Muscle of leg (tissue), 11 donors: Measurements from ENCODE around the gene MAN1A1. TPM values are rescaled to one million over a fixed set of nuclear protein-coding genes. Genes with fewer than 3 reads are reported as not detected.
"Not testable (repeated sequence)": the region's sequence is repeated elsewhere in the genome, so short reads cannot be mapped to it uniquely, and the experiment has no call there.

Experiments
- DNase-seq: peaks from one replicate; pipeline ENCODE4 v3.0.0; 2013
- H3K27ac ChIP-seq: one replicate; pipeline ENCODE4 v1.5.1; 2013; ENCODE audit warnings: mild to moderate bottlenecking, low read length, control low read depth
- H3K27me3 ChIP-seq: one replicate; pipeline ENCODE4 v1.6.1; 2013; ENCODE audit warnings: low read length; ENCODE audit not compliant: control insufficient read depth, insufficient read depth
- H3K36me3 ChIP-seq: one replicate; pipeline ENCODE4 v1.6.1; 2013; ENCODE audit warnings: low read length; ENCODE audit not compliant: control insufficient read depth, insufficient read depth
- H3K4me1 ChIP-seq: one replicate; pipeline ENCODE4 v1.6.1; 2013; ENCODE audit warnings: low read length; ENCODE audit not compliant: control insufficient read depth, insufficient read depth
- H3K4me3 ChIP-seq: one replicate; pipeline ENCODE4 v1.5.1; 2013; ENCODE audit warnings: low read length, control low read depth
- H3K9me3 ChIP-seq: replicated peaks from 2 replicates; pipeline ENCODE4 v1.6.1; 2013; ENCODE audit warnings: low read depth, low read length; ENCODE audit not compliant: control insufficient read depth
- WGBS: methylation state at CpG from one replicate; pipeline ENCODE4 v1.1.5; 2013; ENCODE audit warnings: missing lambda C conversion rate; ENCODE audit not compliant: insufficient coverage; 5-methylcytosine and 5-hydroxymethylcytosine counted together
- polyA plus RNA-seq, 8 donors: library from polyadenylated mRNA; unstranded; fragments of 120-200 nt; gene quantifications; one replicate each; pipeline versions ENCODE4 v1.2.1 to v1.2.3, GENCODE V29; 2013; ENCODE audit warnings: inconsistent platforms in 1 of 8, low replicate concordance in 1 of 8; ENCODE audit not compliant: insufficient read length in 8 of 8, insufficient read depth in 1 of 8
- total RNA-seq: library from RNA; stranded (reverse); fragments of 120-200 nt; gene quantifications from one replicate; pipeline ENCODE4 v1.2.4, GENCODE V29; 2013

The MAN1A1 gene
- total and polyA plus RNA-seq, 9 donors = 21.8 to 48.2 (median 33.0) TPM

GRCh38 chr6:119156082-119156481 lies 193.5 kb downstream of the MAN1A1 start:
- not testable (repeated sequence) for H3K27me3 ChIP-seq, H3K36me3 ChIP-seq, H3K4me3 ChIP-seq, DNase-seq, H3K27ac ChIP-seq, H3K9me3 ChIP-seq
- no CpG with 5 or more reads among the region's 4 CpGs for WGBS
- H3K4me1 ChIP-seq = peaks cover 11% of the 10 kb centered on the region

- Histone ChIP-seq H3K4me3 (no peak overlapping the region), H3K36me3 (no peaks in the 10 kb centered on the region), H3K27ac (no peak overlapping the region), H3K9me3 (no peaks in the 10 kb centered on the region), H3K27me3 (no peaks in the 10 kb centered on the region), H3K4me1 (peaks cover 6% of the 10 kb centered on the region)
- DNase-seq = no peak
- no CpG with 5 or more reads among the region's 3 CpGs for WGBS
Measured at GRCh38 chr6:119152187-119152586, 197.4 kb downstream of the MAN1A1 start.

DNA sequence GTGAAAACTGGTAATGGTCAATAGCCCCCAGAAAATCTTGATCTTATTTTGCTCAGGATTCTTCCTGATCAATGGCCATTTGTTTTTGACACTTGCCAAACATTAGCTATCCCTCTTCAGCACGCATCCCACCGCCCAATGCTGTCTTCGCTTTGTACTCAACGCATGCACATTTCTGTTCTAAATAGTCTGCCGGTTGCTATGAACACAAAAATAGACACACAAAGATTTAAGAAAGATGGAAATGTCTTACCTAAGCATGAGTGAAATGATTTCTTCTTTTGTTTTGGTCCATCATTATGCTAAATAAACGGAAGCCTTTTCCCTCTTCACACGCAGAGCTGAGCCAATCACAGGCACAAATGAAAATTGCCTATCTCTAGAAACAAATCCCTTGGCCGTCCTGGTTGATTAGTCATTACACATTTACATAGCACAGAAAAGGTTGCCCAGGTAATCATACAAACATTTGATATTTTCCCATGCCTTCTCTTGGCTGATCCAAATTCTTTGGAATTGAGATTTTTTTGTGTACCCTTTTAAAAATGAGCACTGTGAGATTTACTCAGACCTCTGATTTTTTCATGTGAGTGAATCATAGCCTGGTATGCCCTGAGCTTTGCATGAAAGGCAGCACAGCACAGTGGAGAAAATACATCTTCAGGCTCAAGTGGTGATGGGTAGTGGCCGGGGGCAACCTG lies 200.6 kb downstream of the MAN1A1 start:
- Histone ChIP-seq H3K9me3 (no peaks in the 10 kb centered on the region), H3K27ac (no peak overlapping the region), H3K4me1 (peaks cover 3% of the 10 kb centered on the region), H3K27me3 (no peaks in the 10 kb centered on the region), H3K36me3 (no peaks in the 10 kb centered on the region), H3K4me3 (no peak overlapping the region)
- WGBS = 60% methylated on average over 2 of the region's 9 CpGs
- DNase-seq = no peak

DNA sequence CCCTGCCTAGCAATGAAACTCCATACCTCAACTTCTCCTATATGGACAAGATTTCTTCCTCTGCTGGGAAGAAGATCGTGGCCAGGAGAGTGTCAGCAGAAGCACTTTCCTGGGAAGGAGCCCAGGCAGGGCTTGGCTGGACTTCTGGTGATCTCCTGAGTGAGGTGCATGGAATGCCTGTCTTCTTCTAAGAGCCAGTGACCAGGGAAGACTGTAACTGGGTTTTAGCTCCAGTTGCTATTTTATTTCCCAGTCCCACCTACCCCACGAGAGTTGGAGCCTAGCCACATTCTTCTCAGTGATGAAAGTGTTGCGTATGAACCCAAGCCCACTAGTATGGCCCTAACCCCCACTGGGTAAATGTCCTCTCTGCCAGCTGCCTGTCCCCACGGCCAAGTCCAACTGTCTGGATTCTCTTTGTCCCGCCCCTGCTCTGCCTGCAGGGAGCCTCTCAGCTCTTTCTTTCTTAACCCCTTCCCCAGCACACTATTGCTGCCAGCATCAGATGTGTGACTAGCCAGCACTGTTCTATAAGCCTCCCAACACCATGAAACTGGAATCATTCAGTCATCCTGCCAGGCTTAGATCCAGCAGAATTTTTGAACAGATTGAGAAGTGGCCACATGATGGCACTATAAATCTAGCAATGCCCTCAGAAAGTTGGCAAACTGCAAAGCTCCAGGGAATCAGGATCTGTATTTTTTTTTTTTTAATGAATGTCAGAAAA lies 201.3 kb downstream of the MAN1A1 start:
- Histone ChIP-seq H3K36me3 (no peaks in the 10 kb centered on the region), H3K9me3 (no peaks in the 10 kb centered on the region), H3K27me3 (no peaks in the 10 kb centered on the region), H3K4me1 (peaks cover 3% of the 10 kb centered on the region), H3K27ac (no peak overlapping the region), H3K4me3 (no peak overlapping the region)
- DNase-seq = peak; percentile 90
- 6% methylated on average over 3 of the region's 5 CpGs for WGBS

DNA sequence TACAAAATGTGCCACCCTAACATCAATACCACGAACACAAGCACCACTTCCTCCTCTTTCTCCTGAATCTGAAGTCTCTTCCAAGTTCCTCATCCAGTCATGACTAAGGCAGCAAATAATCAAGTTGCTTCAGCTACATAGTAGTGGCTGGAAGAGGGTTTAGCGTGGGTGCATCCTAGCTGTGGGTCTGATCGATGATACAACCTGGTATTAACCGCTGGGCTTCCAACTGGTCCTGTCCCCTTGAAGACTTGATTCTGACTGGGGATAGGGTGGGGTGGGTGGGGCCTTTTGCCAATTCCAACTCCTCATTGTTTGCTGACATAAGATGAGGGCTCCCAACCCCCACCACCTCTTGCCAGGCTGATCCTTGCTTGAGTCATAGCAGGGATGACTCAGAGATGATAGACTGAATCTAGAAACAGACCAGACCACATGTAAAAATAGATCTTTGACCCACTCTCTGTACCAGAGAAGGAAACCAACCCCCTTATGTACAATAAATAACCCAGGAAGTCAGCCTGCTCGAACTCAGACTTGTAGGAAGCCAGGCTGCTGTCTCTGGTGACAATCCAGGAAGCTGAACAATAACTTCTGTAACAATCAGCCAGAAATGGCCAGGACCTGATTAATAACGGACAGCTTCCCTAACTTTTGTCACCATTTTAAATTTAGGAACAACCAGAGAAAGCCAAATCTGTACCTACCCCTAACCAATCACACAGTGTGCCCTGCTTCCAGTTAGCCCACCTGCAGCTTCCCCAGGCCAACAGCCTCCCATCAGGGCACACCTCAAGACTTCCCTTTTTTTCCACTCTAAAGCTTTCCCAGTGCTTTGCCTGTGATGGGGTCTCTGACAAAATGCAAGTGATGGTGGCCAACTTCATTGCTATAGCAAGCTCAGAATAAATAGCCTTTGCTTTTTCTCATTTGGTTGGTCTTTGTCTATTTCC lies 202.2 kb downstream of the MAN1A1 start:
- H3K36me3 ChIP-seq = no peaks in the 10 kb centered on the region
- peaks cover 3% of the 10 kb centered on the region for H3K4me1 ChIP-seq
- H3K27me3 ChIP-seq = no peaks in the 10 kb centered on the region
- DNase-seq = no peak
- no peak overlapping the region for H3K27ac ChIP-seq
- WGBS = 43% methylated on average over 2 of the region's 6 CpGs
- H3K4me3 ChIP-seq = no peak overlapping the region
- no peaks in the 10 kb centered on the region for H3K9me3 ChIP-seq

DNA sequence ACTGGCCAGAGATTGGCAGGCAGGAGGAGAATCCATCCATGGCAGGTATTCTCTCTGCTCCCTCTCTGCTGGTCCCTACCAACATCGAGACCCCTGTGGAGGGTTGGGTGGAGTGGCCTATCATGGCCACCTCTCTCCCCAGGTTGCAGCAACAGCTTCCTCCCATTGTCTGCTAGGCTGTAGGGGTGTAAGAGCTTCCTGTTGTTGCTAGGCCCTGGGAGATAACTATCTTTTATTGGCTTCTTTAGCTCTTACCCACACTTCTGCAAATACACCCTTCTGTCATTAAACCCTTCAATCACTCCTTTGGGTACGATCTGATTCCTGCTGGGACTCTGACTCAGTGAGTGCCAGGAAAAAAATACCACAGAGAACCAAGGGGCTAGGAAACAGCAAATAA lies 204.4 kb downstream of the MAN1A1 start:
- Histone ChIP-seq H3K4me3 (no peak overlapping the region), H3K36me3 (no peaks in the 10 kb centered on the region), H3K4me1 (peaks cover 8% of the 10 kb centered on the region), H3K27ac (no peak overlapping the region), H3K27me3 (no peaks in the 10 kb centered on the region), H3K9me3 (no peaks in the 10 kb centered on the region)
- no CpG with 5 or more reads among the region's 2 CpGs for WGBS
- DNase-seq = no peak

DNA sequence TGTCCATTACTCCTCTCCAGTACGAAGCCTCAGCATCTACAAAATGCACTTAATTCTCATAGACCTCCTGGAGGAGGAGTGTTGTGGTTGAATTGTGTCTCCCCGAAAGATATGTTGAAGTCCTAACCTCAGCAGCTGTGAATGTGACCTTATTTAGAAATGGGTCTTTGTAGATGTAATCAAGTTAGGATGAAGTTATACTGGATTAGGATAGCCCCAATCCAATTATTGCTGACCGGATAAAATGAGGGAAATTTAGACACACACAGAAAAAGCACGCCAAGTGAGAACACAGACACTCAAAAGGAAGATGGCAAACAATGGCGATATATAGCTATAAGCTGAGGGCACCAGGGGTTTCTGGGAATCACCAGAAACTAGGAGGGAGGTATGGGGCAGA lies 206.9 kb downstream of the MAN1A1 start:
- Histone ChIP-seq H3K9me3 (no peaks in the 10 kb centered on the region), H3K4me1 (peaks cover 14% of the 10 kb centered on the region), H3K36me3 (no peaks in the 10 kb centered on the region), H3K27ac (no peak overlapping the region), H3K27me3 (no peaks in the 10 kb centered on the region), H3K4me3 (no peak overlapping the region)
- DNase-seq = no peak
- 89% methylated on average over 4 of the region's 5 CpGs for WGBS

- H3K36me3 ChIP-seq = no peaks in the 10 kb centered on the region
- DNase-seq = no peak
- no peak overlapping the region for H3K27ac ChIP-seq
- WGBS = 46% methylated on average over 8 of the region's 9 CpGs
- no peaks in the 10 kb centered on the region for H3K9me3 ChIP-seq
- H3K4me1 ChIP-seq = peaks cover 15% of the 10 kb centered on the region
- H3K4me3 ChIP-seq = no peak overlapping the region
- H3K27me3 ChIP-seq = no peaks in the 10 kb centered on the region
Measured at GRCh38 chr6:119142041-119142440, 207.5 kb downstream of the MAN1A1 start.

DNA sequence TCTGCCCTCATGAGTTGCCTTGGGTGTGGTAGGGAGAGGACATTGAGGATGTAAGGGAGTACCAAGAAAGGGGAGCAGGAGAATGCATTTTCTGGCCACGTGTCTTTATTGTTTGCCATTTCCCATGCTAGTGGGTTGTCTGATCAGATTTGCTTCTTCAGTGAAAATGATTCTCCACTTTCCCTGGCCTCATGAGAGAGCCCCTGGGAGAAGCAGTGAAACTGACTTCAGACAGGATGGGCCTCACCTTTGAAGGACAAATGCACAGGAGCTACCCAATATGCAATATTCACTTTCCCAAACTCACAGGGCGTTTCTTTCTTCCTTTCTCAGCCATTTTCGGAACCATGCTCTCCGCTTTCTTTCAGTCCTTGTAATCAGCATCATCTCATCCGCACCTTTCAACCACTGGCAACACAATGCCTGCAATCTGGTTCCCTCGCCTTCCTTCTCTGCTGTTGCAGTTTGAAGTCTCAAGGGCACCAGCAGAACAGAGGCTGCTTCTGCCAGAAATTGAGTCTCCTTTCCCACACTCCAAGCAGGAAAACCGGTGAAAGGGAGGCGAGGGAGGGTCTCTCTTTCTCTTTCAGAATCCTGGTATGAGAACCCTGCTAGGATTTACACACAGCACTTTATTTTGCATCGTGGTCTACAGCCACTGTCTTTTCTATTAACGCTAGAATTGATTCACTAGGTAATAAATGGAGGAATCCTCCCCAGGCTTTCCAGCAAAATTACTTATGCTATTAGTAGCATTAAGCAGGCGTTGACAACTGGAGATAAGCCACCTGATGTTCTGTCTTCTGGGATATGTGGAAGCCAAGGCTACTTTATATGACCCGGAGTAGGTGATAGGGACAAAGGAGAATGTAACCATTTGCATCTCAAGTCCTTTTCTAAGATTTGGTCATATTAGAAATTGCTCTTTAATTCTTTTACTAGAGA lies 209.1 kb downstream of the MAN1A1 start:
- Histone ChIP-seq H3K4me1 (peaks cover 15% of the 10 kb centered on the region), H3K27me3 (no peaks in the 10 kb centered on the region), H3K9me3 (no peaks in the 10 kb centered on the region), H3K27ac (no peak overlapping the region), H3K4me3 (no peak overlapping the region), H3K36me3 (no peaks in the 10 kb centered on the region)
- WGBS = 83% methylated on average over 4 of the region's 12 CpGs
- DNase-seq = no peak
